ENCODE measurements around the gene DNAH14.

DNA sequence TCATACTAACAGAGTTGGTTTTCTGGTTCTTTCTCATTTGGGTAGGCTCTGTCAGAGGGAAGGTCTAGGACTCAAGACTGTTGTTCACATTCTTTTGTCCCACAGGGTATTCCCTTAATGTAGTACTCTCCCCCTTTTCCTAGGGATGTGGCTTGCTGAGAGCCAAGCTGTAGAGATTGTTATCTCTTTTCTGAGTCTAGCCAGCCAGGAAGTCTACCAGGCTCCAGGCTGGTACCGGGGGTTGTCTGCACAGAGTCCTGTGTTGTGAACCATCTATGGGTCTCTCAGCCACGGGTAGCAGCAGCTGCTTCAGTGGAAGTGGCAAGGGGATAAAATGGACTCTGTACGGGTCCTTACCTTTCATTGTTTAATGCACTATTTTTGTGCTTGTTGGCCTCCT, 272.0 kb downstream of the DNAH14 start:
- TF ChIP-seq PBX3 (IDR thresholded peaks at IDR 0.05) = no peak
- TF ChIP-seq ESRRA (IDR thresholded peaks at IDR 0.05; ENCODE audit: borderline replicate concordance, low read length) = no peak
- no peak for TF ChIP-seq EP300 (IDR thresholded peaks at IDR 0.05)
- no peak for TF ChIP-seq CTCF (IDR thresholded peaks at IDR 0.05)
- no peak for TF ChIP-seq POLR2A (IDR thresholded peaks at IDR 0.05; ENCODE audit: low read length)
- TF ChIP-seq MAX (IDR thresholded peaks at IDR 0.05) = no peak
- TF ChIP-seq EHF (CRISPR knock-in tag; IDR thresholded peaks at IDR 0.05) = no peak
- no peak for TF ChIP-seq CBX8 (IDR thresholded peaks at IDR 0.05)
- no peak for TF ChIP-seq SMC3 (IDR thresholded peaks at IDR 0.05)
- no peak for TF ChIP-seq ATOH8 (CRISPR knock-in tag; IDR thresholded peaks at IDR 0.05; ENCODE audit: low read depth)

All from A549 (cell line).